ENCODE results near the gene ISLR2. TPM values are rescaled to one million over a fixed set of nuclear protein-coding genes. Genes with fewer than 3 reads are reported as not detected.

ISLR2 gene
- total RNA-seq, 1 donor from 2014 or later = not detected

DNA sequence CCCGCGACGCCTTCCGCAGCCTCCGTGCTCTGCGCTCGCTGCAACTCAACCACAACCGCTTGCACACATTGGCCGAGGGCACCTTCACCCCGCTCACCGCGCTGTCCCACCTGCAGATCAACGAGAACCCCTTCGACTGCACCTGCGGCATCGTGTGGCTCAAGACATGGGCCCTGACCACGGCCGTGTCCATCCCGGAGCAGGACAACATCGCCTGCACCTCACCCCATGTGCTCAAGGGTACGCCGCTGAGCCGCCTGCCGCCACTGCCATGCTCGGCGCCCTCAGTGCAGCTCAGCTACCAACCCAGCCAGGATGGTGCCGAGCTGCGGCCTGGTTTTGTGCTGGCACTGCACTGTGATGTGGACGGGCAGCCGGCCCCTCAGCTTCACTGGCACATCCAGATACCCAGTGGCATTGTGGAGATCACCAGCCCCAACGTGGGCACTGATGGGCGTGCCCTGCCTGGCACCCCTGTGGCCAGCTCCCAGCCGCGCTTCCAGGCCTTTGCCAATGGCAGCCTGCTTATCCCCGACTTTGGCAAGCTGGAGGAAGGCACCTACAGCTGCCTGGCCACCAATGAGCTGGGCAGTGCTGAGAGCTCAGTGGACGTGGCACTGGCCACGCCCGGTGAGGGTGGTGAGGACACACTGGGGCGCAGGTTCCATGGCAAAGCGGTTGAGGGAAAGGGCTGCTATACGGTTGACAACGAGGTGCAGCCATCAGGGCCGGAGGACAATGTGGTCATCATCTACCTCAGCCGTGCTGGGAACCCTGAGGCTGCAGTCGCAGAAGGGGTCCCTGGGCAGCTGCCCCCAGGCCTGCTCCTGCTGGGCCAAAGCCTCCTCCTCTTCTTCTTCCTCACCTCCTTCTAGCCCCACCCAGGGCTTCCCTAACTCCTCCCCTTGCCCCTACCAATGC is 45.1 kb downstream of the ISLR2 start:
- no peak for DNase-seq (ENCODE audit: low read depth)

- peak; percentile 45 for DNase-seq (ENCODE audit: low read depth)
Observed at GRCh38 chr15:74176262-74177214, 46.2 kb downstream of the ISLR2 start.

- DNase-seq (ENCODE audit: low read depth) = no peak
Observed at GRCh38 chr15:74178326-74179100, 48.1 kb downstream of the ISLR2 start.

- peak; percentile 83 for DNase-seq (ENCODE audit: low read depth)
Observed at GRCh38 chr15:74179101-74179841, 48.9 kb downstream of the ISLR2 start.

DNA sequence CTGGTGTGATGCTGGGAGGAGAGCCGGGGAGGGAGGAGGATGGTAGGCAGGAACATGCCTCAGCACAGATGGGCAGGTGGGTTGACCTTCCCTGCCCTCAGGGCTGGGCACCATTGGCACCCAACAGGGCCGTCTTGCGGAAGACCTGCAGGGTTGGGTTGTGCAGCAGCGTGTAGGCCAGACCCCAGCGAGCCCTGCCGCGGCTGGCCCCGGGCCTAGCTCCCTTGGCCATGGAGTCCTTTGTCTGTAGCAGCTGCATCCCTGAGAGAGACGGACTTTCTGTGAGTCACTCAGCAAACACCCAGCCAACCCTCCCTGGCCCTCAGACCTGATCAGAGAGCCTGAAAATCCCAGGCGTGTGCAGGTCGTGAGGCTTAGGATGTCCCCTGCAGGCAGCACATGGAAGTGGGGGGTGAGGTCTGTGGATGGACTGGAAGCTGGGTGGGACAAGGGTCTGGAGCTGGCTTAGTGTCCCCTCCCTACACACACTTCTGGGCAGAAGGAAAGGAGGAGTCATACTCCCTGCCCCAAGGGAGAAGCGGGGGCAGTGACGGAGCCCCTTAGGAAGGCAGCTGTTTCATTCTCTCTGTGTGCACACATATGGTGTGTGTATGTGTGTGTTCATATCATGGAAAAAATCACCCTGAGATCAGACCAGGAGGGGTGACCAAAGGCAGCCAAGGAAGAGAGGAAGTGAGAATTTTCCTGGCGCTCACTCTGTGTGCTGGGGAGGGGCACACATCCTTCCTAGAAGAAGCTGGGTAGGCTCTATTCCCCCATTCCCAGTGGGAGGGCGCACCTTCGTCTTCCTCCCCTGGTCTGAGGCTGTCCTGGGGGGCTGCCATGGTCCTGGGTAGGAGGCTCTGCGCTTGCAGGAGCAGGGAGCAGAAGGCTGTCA is 49.8 kb downstream of the ISLR2 start:
- peak; percentile 36 for DNase-seq (ENCODE audit: low read depth)

DNA sequence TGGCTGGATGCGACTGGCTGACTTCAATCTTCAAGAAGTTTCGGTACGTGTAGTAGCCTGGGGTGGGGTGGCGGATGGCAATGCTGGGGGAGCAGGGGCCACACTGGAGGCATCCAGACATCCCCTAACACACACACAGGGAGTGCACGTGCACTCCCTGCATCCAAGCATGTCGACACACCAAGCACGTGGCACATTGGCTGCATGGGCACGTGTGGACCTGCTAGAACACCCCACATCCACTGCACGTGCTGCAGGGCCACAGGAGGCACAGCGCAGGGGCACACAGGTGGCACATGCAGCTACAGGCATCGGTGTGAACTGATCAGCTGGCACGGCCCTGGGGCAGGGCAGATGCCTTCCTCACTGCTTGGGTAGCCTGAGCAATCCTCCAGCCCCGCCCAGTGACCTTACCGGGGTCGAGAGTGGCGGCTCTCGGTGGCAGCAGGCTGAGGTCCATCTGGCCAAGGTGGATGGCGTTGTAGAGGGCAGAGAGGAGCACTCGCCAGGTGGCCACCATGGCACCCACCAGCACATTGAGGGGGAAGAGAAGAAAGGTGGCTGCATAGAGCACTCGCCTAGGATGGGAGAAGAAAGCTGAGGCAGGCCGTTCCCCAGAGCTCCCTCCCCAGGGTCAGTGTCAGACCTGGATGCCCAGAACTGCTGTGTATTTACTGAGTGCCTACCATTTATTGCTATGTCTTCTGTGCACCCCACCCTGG is 50.7 kb downstream of the ISLR2 start:
- DNase-seq (ENCODE audit: low read depth) = no peak

DNA sequence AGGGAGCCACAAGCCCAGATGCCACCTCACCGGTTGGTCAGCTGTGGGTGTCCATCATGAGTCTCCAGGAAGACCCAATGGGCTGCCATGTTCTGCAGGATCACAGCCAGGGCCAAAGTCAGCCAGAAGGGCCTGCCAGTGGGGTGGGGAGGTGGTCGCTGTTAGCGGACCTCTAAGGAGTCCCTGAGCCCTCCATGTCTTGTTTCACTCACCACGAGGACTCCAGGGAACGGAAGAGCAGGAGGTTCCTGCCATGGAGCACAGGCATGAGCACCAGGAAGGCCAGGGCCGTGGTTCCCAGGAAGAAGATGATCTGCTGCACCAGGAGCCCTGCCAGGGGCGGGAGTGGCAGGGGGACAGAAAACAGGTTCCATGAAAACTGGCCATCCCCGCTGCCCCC is 51.7 kb downstream of the ISLR2 start:
- DNase-seq (ENCODE audit: low read depth) = no peak

- no peak for DNase-seq (ENCODE audit: low read depth)
Observed at GRCh38 chr15:74184582-74185091, 54.3 kb downstream of the ISLR2 start.

GRCh38 chr15:74185710-74186348 is 55.4 kb downstream of the ISLR2 start:
- no peak for DNase-seq (ENCODE audit: low read depth)

Other genes with a start within 250 kb of the ISLR2 start
- gene LOXL1, start 204.1 kb upstream of the ISLR2 start, total RNA-seq = 129 and 136 TPM in 2 replicates
- 32.2 and 35.1 TPM in 2 replicates for gene STOML1, start 138.3 kb upstream of the ISLR2 start, total RNA-seq
- gene PML, start 135.9 kb upstream of the ISLR2 start, total RNA-seq = 33.8 and 43.0 TPM in 2 replicates
- gene GOLGA6A, start 48.0 kb upstream of the ISLR2 start, total RNA-seq = 0.16 TPM in 1 of 2 replicates, not detected in the other
- 0.31 and 2.2 TPM in 2 replicates for gene ISLR, start 43.1 kb downstream of the ISLR2 start, total RNA-seq
- not detected in 2 replicates for gene STRA6, start 72.2 kb downstream of the ISLR2 start, total RNA-seq
- gene CCDC33, start 105.7 kb downstream of the ISLR2 start, total RNA-seq = not detected in 2 replicates
- not detected in 2 replicates for gene CYP11A1, start 237.1 kb downstream of the ISLR2 start, total RNA-seq

All from myocyte (in vitro differentiated cells).